Activated CD8-positive, alpha-beta T cell treated with anti-CD3 and anti-CD28 coated beads for 36 hours (primary cell): ENCODE data around the gene EMC9. TPM values are rescaled to one million over a fixed set of nuclear protein-coding genes. Genes with fewer than 3 reads are reported as not detected.

Experiments used
- ATAC-seq: fragments of 200-7000 bp; cut with Tn5 transposase; one replicate; pipeline ENCODE4 v1.10.0; 2021; ENCODE audit warnings: mild to moderate bottlenecking, moderate library complexity
- CTCF ChIA-PET: fragments of 350-600 bp; sonication (Branson Sonifier 250); formaldehyde crosslinking; loops from one replicate; lab custom pipeline; 2021; ENCODE audit warnings: antibody characterized with exemption; lab: Charles Lee
- POLR2A ChIA-PET: fragments of 350-600 bp; sonication (Branson Sonifier 250); formaldehyde crosslinking; loops from one replicate; lab custom pipeline; 2021; ENCODE audit warnings: antibody characterized with exemption; lab: Charles Lee
- DNase-seq: peaks from one replicate; pipeline ENCODE4 v3.0.0-alpha.2; 2020
- H3K27ac Mint-ChIP-seq: one replicate; pipeline ENCODE4 v1.8.0; 2021; ENCODE audit warnings: mild to moderate bottlenecking, mixed read lengths
- H3K27me3 Mint-ChIP-seq: one replicate; pipeline ENCODE4 v1.8.0; 2021; ENCODE audit warnings: mixed read lengths
- H3K36me3 Mint-ChIP-seq: one replicate; pipeline ENCODE4 v1.8.0; 2021; ENCODE audit warnings: low read depth, mixed read lengths
- H3K4me1 Mint-ChIP-seq: one replicate; pipeline ENCODE4 v1.8.0; 2021; ENCODE audit warnings: low read depth, mixed read lengths
- H3K4me3 Mint-ChIP-seq: one replicate; pipeline ENCODE4 v1.8.0; 2021; ENCODE audit warnings: mild to moderate bottlenecking, moderate library complexity, mixed read lengths
- H3K9me3 Mint-ChIP-seq: one replicate; pipeline ENCODE4 v1.8.0; 2021; ENCODE audit warnings: mixed read lengths
- intact Hi-C: fragments of 100-400 bp; cut with micrococcal nuclease; formaldehyde crosslinking; loops from one replicate; pipeline ENCODE4 v1.10.0; 2022
- total RNA-seq, 2 experiments: library from RNA; stranded (reverse); gene quantifications; one replicate each; pipeline ENCODE4 v1.2.3, GENCODE V29; 2021
- TF ChIP-seq, protein P1 (sequence below): fragments of 200-600 bp; IDR thresholded peaks from one replicate; pipeline ENCODE4 v1.8.0; 2022; ENCODE audit warnings: antibody characterized with exemption, mild to moderate bottlenecking

Gene EMC9
- total RNA-seq, 2 experiments from 2014 or later: 39.0 to 39.9 TPM

DNA sequence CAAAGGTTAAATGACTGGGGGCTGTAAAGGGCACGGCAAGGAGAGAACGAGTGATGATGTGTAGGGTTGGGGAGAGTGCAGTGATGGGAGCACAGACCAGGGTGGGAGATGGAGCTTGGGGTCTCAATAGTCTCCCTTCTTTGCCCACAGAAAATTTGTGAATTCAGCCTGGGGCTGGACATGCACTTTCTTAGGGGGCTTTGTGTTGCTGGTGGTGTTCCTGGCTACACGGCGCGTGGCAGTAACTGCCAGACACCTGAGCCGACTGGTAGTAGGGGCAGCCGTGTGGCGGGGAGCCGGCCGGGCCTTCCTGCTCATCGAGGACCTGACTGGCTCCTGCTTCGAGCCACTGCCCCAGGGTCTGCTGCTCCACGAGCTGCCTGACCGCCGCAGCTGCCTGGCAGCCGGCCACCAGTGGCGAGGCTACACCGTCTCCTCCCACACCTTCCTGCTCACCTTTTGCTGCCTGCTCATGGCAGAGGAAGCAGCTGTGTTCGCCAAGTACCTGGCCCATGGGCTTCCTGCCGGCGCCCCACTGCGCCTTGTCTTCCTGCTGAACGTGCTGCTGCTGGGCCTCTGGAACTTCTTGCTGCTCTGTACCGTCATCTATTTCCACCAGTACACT, 9.2 kb downstream of the EMC9 start:
- ATAC-seq (no peak), DNase-seq (peak; percentile 57)
- Mint-ChIP-seq H3K4me1 (peaks cover 30% of the 10 kb centered on the region), H3K4me3 (peak overlapping the region; percentile 46), H3K9me3 (no peaks in the 10 kb centered on the region), H3K27ac (peak overlapping the region; percentile 91), H3K36me3 (peaks cover 8% of the 10 kb centered on the region), H3K27me3 (no peaks in the 10 kb centered on the region)
- intact Hi-C loops: no loop called here
- POLR2A ChIA-PET: interaction anchor here (0.9 to 2.4 kb wide), 7 partner anchors 8 to 50 kb away, joined by 3 to 13 read pairs (median 4); partner anchors contain the start of genes DCAF11, EMC9, IRF9 and NRL
- CTCF ChIA-PET: interaction anchor here (0.9 to 5.3 kb wide), 6 partner anchors 9 to 29 kb away, joined by 3 to 29 read pairs (median 5); partner anchors contain the start of genes DCAF11, EMC9, IRF9 and NRL
- TF ChIP-seq, protein P1, sequence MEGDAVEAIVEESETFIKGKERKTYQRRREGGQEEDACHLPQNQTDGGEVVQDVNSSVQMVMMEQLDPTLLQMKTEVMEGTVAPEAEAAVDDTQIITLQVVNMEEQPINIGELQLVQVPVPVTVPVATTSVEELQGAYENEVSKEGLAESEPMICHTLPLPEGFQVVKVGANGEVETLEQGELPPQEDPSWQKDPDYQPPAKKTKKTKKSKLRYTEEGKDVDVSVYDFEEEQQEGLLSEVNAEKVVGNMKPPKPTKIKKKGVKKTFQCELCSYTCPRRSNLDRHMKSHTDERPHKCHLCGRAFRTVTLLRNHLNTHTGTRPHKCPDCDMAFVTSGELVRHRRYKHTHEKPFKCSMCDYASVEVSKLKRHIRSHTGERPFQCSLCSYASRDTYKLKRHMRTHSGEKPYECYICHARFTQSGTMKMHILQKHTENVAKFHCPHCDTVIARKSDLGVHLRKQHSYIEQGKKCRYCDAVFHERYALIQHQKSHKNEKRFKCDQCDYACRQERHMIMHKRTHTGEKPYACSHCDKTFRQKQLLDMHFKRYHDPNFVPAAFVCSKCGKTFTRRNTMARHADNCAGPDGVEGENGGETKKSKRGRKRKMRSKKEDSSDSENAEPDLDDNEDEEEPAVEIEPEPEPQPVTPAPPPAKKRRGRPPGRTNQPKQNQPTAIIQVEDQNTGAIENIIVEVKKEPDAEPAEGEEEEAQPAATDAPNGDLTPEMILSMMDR: no peak

DNA sequence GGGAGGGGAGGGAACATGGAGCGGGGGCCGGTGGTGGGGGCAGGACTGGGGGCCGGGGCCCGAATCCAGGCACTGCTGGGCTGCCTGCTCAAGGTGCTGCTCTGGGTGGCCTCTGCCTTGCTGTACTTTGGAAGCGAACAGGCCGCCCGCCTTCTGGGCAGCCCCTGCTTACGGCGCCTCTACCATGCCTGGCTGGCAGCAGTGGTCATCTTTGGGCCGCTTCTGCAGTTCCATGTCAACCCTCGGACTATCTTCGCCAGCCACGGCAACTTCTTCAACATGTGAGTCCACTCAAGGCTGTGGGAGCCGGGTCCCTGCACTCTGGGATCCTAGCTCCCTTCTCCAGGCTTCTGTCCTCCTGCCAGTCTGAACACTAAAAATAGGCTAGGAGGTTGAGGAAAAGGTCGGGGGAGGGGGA, 9.8 kb downstream of the EMC9 start:
- H3K36me3 Mint-ChIP-seq: peaks cover 2% of the 10 kb centered on the region
- no peak overlapping the region for H3K4me3 Mint-ChIP-seq
- ChIA-PET CTCF (interaction anchor here (1.7 to 5.3 kb wide), 4 partner anchors 10 to 29 kb away, joined by 5 to 29 read pairs (median 13); partner anchors contain the start of genes DCAF11, IRF9 and NRL), POLR2A (interaction anchor here (1.3 to 2.4 kb wide), 5 partner anchors 10 to 33 kb away, joined by 4 to 13 read pairs (median 5); partner anchors contain the start of genes DCAF11, EMC9 and NRL)
- peaks cover 25% of the 10 kb centered on the region for H3K4me1 Mint-ChIP-seq
- ATAC-seq (no peak), DNase-seq (no peak)
- no peaks in the 10 kb centered on the region for H3K9me3 Mint-ChIP-seq
- intact Hi-C loops: no loop called here
- no peaks in the 10 kb centered on the region for H3K27me3 Mint-ChIP-seq
- H3K27ac Mint-ChIP-seq: peak overlapping the region; percentile 91
- TF ChIP-seq, protein P1: no peak

DNA sequence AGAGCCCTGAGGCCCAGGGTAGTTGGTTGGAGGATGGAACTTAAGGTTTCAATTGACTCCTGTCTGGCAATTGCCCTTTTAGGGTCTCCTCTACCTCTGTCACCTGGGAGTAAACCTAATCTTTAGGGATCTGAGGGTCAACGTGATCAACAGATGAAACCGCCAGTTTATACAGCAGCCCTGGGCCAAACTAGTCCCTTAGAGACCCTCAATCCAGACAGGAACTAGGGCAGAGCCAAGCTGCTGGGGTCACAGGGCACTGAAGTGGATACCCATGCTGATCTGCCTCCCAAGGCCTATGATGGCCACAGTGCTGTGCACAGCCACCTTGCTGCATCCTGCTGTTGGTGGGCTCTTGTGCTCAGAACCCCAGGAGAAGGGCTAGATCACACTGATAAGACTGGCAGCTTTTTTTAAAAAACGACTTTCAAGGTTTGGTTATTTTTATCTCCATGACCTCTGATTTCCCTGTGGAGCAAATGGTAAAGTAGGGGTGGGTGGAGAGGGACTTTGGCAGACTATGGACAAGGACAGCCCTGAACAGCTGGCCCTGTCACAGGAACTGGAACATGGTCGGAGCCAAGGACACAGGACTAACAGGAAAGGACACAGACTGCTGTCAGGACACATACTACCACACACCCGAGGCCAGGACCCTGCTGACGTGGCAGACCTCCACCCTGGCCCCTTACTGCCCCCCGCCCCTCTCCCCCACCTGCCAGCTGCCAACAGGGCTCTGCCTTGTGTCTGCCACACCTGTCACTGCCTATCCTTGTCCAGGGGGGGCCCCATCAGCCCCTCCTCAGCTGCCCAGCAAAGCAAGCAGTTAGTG, 10.5 kb downstream of the EMC9 start:
- no peaks in the 10 kb centered on the region for H3K9me3 Mint-ChIP-seq
- H3K27ac Mint-ChIP-seq: no peak overlapping the region
- H3K36me3 Mint-ChIP-seq: no peaks in the 10 kb centered on the region
- ChIA-PET CTCF (interaction anchor here (0.9 to 4.0 kb wide), 3 partner anchors 15 to 40 kb away, joined by 3 to 21 read pairs (median 5); partner anchors contain the start of genes DCAF11 and NRL), POLR2A (interaction anchor here (1.3 to 2.4 kb wide), 3 partner anchors 9 to 17 kb away, joined by 5 to 13 read pairs (median 5); partner anchors contain the start of genes DCAF11, EMC9 and NRL)
- ATAC-seq (no peak), DNase-seq (no peak)
- H3K4me3 Mint-ChIP-seq: no peak overlapping the region
- intact Hi-C loops: no loop called here
- H3K27me3 Mint-ChIP-seq: no peaks in the 10 kb centered on the region
- TF ChIP-seq, protein P1: no peak
- peaks cover 25% of the 10 kb centered on the region for H3K4me1 Mint-ChIP-seq

DNA sequence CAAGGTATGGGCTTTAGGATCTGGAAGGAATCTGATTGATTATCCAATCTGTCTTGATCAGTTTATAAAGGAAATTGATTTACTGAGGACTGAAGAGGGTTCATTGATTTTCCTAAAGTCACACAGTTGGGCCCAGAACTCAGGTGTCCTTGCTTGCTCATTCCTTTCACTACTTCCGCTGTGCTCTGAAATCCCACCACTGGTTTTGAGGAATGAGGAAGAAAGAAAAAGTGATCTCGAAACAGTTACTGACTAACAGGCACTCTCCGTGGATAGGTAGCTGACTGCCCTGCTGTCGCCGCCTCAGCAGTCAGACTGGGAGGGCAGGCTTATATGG, 11.0 kb downstream of the EMC9 start, which contains the start of gene FITM1:
Gene FITM1 (plus strand): TSS at position 280 of the 337 bp plus-strand sequence. CDS start 905 bp downstream, outside the sequence.
- Mint-ChIP-seq H3K4me1 (peaks cover 22% of the 10 kb centered on the region), H3K27me3 (no peaks in the 10 kb centered on the region), H3K4me3 (no peak within 1 kb of the TSS), H3K27ac (no peak within 1 kb of the TSS), H3K36me3 (no peaks in the 10 kb centered on the region), H3K9me3 (no peaks in the 10 kb centered on the region)
- TF ChIP-seq, protein P1: no peak
- POLR2A ChIA-PET: interaction anchor here (1.3 to 2.4 kb wide), 2 partner anchors 8 to 16 kb away, joined by 5 to 13 read pairs; partner anchors contain the start of genes DCAF11 and NRL
- DNase-seq: no peak
- ATAC-seq: no peak
- CTCF ChIA-PET: interaction anchor here (0.9 to 4.0 kb wide), 3 partner anchors 15 to 40 kb away, joined by 3 to 21 read pairs (median 5); partner anchors contain the start of genes DCAF11 and NRL
- intact Hi-C loops: no loop called here
